Suprapubic skin (tissue), 4 donors: ENCODE measurements around the gene SERTAD4. TPM values are rescaled to one million over a fixed set of nuclear protein-coding genes. Genes with fewer than 3 reads are reported as not detected.

Experiments
- DNase-seq, 2 donors: peaks; one replicate each; pipeline ENCODE4 v3.0.0-alpha.2; 2019; ENCODE audit warnings: low spot score in 2 of 2
- H3K27ac ChIP-seq: fragments of 200-600 bp; sonication (generic); one replicate; pipeline ENCODE4 v1.5.1; 2019
- H3K27me3 ChIP-seq: fragments of 200-600 bp; sonication (generic); one replicate; pipeline ENCODE4 v1.5.1; 2019
- H3K36me3 ChIP-seq: fragments of 200-600 bp; sonication (generic); one replicate; pipeline ENCODE4 v1.5.1; 2019
- H3K4me1 ChIP-seq: fragments of 200-600 bp; sonication (generic); one replicate; pipeline ENCODE4 v1.5.1; 2019
- H3K4me3 ChIP-seq: fragments of 200-600 bp; sonication (generic); one replicate; pipeline ENCODE4 v1.5.1; 2019; ENCODE audit warnings: mild to moderate bottlenecking
- H3K9me3 ChIP-seq: fragments of 200-600 bp; sonication (generic); one replicate; pipeline ENCODE4 v1.5.1; 2019
- CTCF ChIP-seq, 2 donors: fragments of 200-600 bp in 1 of 2; fragments of 450-650 bp in 1 of 2; sonication (generic) in 1 of 2; IDR thresholded peaks; one replicate each; pipeline ENCODE4 v1.5.1; 2016 to 2019; ENCODE audit warnings: antibody characterized with exemption in 2 of 2, mild to moderate bottlenecking in 1 of 2, moderate library complexity in 1 of 2
- EP300 ChIP-seq: sonication (generic); formaldehyde crosslinking; IDR thresholded peaks from one replicate; pipeline ENCODE4 v1.6.1; 2017; ENCODE audit warnings: antibody characterized with exemption
- POLR2A ChIP-seq, 2 donors: fragments of 450-650 bp; IDR thresholded peaks; one replicate each; pipeline ENCODE4 v1.6.1; 2017; ENCODE audit warnings: antibody characterized with exemption in 2 of 2, mild to moderate bottlenecking in 2 of 2, moderate library complexity in 2 of 2
- POLR2AphosphoS5 ChIP-seq, 3 donors: sonication (generic); formaldehyde crosslinking; IDR thresholded peaks; one replicate each; pipeline ENCODE4 v1.6.1; 2017; ENCODE audit warnings: antibody characterized with exemption in 3 of 3
- WGBS: methylation state at CpG from one replicate; pipeline ENCODE4 v1.1.5; 2018; 5-methylcytosine and 5-hydroxymethylcytosine counted together
- total RNA-seq, 4 donors: library from RNA; depleted of rRNA; stranded (reverse); fragments of >200 nt; gene quantifications; one replicate each; pipeline ENCODE4 v1.1.0, GENCODE V29; 2016

Gene SERTAD4
- total RNA-seq, 4 donors from 2014 or later: 8.5 to 24.1 (median 16.8) TPM

GRCh38 chr1:210291786-210292230 lies 59.2 kb downstream of the SERTAD4 start:
- no peak for TF ChIP-seq EP300
- TF ChIP-seq POLR2AphosphoS5 (IDR thresholded peaks at IDR 0.05): no peak
- no peak for TF ChIP-seq POLR2A (IDR thresholded peaks at IDR 0.05)
- no peak for TF ChIP-seq CTCF (IDR thresholded peaks at IDR 0.05)
- Histone ChIP-seq H3K9me3 (no peaks in the 10 kb centered on the region), H3K27me3 (no peaks in the 10 kb centered on the region), H3K4me1 (peaks cover 49% of the 10 kb centered on the region), H3K36me3 (no peaks in the 10 kb centered on the region), H3K27ac (peak overlapping the region; percentile 74), H3K4me3 (peak overlapping the region; percentile 52)
- DNase-seq: no peak
- 22% methylated on average over 6 of the region's 9 CpGs for WGBS

- H3K27ac ChIP-seq: peak overlapping the region; percentile 74
These were observed 59.8 kb downstream of the SERTAD4 start for GRCh38 chr1:210292231-210292871.

GRCh38 chr1:210293171-210293607 lies 60.6 kb downstream of the SERTAD4 start:
- peaks cover 50% of the 10 kb centered on the region for H3K4me1 ChIP-seq
- DNase-seq: peak in 1 of 2 donors; percentile 73
- H3K27ac ChIP-seq: peak overlapping the region; percentile 74

More at GRCh38 chr1:210292231-210292871, 59.8 kb downstream of the SERTAD4 start:
- WGBS: 2% methylated on average over 13 of the region's 56 CpGs
- Histone ChIP-seq H3K4me3 (peak overlapping the region; percentile 52), H3K36me3 (no peaks in the 10 kb centered on the region), H3K9me3 (no peaks in the 10 kb centered on the region), H3K27me3 (no peaks in the 10 kb centered on the region), H3K4me1 (peaks cover 49% of the 10 kb centered on the region)
- TF ChIP-seq EP300 (no peak), POLR2AphosphoS5 (IDR thresholded peaks at IDR 0.05) (no peak), POLR2A (IDR thresholded peaks at IDR 0.05) (no peak), CTCF (IDR thresholded peaks at IDR 0.05) (no peak)
- peak; percentile 78 to 81 for DNase-seq

GRCh38 chr1:210294999-210295745 lies 62.6 kb downstream of the SERTAD4 start:
- Histone ChIP-seq H3K27me3 (no peaks in the 10 kb centered on the region), H3K36me3 (no peaks in the 10 kb centered on the region), H3K4me1 (peaks cover 69% of the 10 kb centered on the region), H3K27ac (peak overlapping the region; percentile 73), H3K4me3 (no peak overlapping the region), H3K9me3 (no peaks in the 10 kb centered on the region)
- WGBS: 35% methylated on average over 9 of the region's 10 CpGs
- no peak for TF ChIP-seq POLR2A (IDR thresholded peaks at IDR 0.05)
- TF ChIP-seq EP300: no peak
- TF ChIP-seq POLR2AphosphoS5 (IDR thresholded peaks at IDR 0.05): no peak
- TF ChIP-seq CTCF (IDR thresholded peaks at IDR 0.05): no peak
- peak; percentile 80 to 85 for DNase-seq

More at GRCh38 chr1:210293171-210293607, 60.6 kb downstream of the SERTAD4 start:
- TF ChIP-seq POLR2A (IDR thresholded peaks at IDR 0.05): no peak
- no peak for TF ChIP-seq POLR2AphosphoS5 (IDR thresholded peaks at IDR 0.05)
- TF ChIP-seq CTCF (IDR thresholded peaks at IDR 0.05): no peak
- TF ChIP-seq EP300: no peak
- Histone ChIP-seq H3K36me3 (no peaks in the 10 kb centered on the region), H3K27me3 (no peaks in the 10 kb centered on the region), H3K9me3 (no peaks in the 10 kb centered on the region), H3K4me3 (peak overlapping the region; percentile 52)
- WGBS: 37% methylated on average over 7 of the region's 7 CpGs

Other genes with a start within 250 kb of the SERTAD4 start
- gene HHAT, start 96.1 kb downstream of the SERTAD4 start, total RNA-seq: 10 to 100 TPM in 2 of 4 donors, 1 to 10 TPM in 2; 4.1 to 20.0 (median 9.3) TPM